Hematopoietic multipotent progenitor cell treated with erythropoietin and hydrocortisone succinate and interleukin-3 and kit ligand, for 4 days (in vitro differentiated cells): ENCODE data around the gene ZNF385B.
"Not testable (repeated sequence)": the region's sequence is repeated elsewhere in the genome, so short reads cannot be mapped to it uniquely, and the experiment has no call there.

Experiments
- DNase-seq: peaks from one replicate; pipeline ENCODE4 v3.0.0-alpha.2; 2015

ZNF385B gene

GRCh38 chr2:179671043-179671981 lies 190.1 kb downstream of the ZNF385B start:
- DNase-seq: no peak

GRCh38 chr2:179669196-179669595 lies 192.2 kb downstream of the ZNF385B start:
- DNase-seq: no peak

GRCh38 chr2:179664972-179665812 lies 196.2 kb downstream of the ZNF385B start:
- DNase-seq: no peak

- DNase-seq: no peak
Observed at GRCh38 chr2:179661986-179662385, 199.4 kb downstream of the ZNF385B start.

- no peak for DNase-seq
Observed at GRCh38 chr2:179657068-179657595, 204.3 kb downstream of the ZNF385B start.

- no peak for DNase-seq
Observed at GRCh38 chr2:179655627-179656026, 205.8 kb downstream of the ZNF385B start.

- DNase-seq: no peak
Observed at GRCh38 chr2:179654806-179655205, 206.6 kb downstream of the ZNF385B start.

- no peak for DNase-seq
Observed at GRCh38 chr2:179652296-179652695, 209.1 kb downstream of the ZNF385B start.

- DNase-seq: no peak
Observed at GRCh38 chr2:179650420-179650819, 211.0 kb downstream of the ZNF385B start.

GRCh38 chr2:179646862-179647587 lies 214.4 kb downstream of the ZNF385B start:
- no peak for DNase-seq

- no peak for DNase-seq
Observed at GRCh38 chr2:179646173-179646769, 215.1 kb downstream of the ZNF385B start.

- DNase-seq: no peak
Observed at GRCh38 chr2:179645047-179645446, 216.4 kb downstream of the ZNF385B start.

- no peak for DNase-seq
Observed at GRCh38 chr2:179642462-179642861, 218.9 kb downstream of the ZNF385B start.

GRCh38 chr2:179636995-179637394 lies 224.4 kb downstream of the ZNF385B start:
- DNase-seq: no peak

- no peak for DNase-seq
Observed at GRCh38 chr2:179636100-179636980, 225.1 kb downstream of the ZNF385B start.

- not testable (repeated sequence) for DNase-seq
Observed at GRCh38 chr2:179631769-179632385, 229.5 kb downstream of the ZNF385B start.

- DNase-seq: not testable (repeated sequence)
Observed at GRCh38 chr2:179629776-179630175, 231.6 kb downstream of the ZNF385B start.

GRCh38 chr2:179626261-179626660 lies 235.2 kb downstream of the ZNF385B start:
- DNase-seq: no peak

GRCh38 chr2:179622635-179623300 lies 238.6 kb downstream of the ZNF385B start:
- DNase-seq: no peak

- no peak for DNase-seq
Observed at GRCh38 chr2:179622112-179622511, 239.3 kb downstream of the ZNF385B start.
